ENCODE measurements around the gene IFI27. TPM values are rescaled to one million over a fixed set of nuclear protein-coding genes. Genes with fewer than 3 reads are reported as not detected.

Gene IFI27
- total and polyA plus RNA-seq, 2 of the 4 experiments (the other 2 are of a cell fraction): under 0.01 to 0.60 TPM

DNA sequence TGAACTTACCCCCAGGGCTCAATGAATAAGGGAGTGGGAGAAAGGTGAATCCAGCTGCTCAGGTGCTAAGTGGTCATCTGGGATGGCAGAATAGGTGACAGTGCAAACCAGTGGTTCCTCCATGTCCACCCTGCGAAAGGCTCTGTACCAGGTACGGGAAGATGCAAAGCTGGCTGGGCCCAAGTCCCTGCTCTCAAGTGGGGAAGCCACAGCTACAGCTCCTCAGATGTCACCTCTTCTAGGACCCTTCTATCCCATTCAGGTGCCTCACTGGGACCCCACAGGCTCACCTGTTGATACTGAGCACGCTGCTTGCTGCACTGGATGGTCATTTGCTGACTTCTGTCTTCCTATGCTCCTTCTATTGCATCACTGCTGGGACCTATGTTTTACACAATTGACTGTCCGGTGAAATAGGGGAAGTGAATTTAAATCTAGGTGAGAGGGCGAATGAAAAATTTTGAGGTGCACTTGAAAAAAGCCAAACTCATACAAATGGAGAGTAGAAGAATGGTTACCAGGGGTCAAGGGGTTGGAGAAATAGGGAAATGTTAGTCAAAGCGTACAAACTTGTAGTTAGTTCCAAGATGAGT is 43.3 kb downstream of the IFI27 start:
- no peak overlapping the region for H3K14ac ChIP-seq (replicated peaks; ENCODE audit: low read depth, low read length)
- no TSS peak for BruUV-seq (replicated peaks)
- no peaks in the 10 kb centered on the region for H3K9me3 ChIP-seq (ENCODE audit: control insufficient read depth, insufficient read depth, low read length)
- dilution Hi-C loops (cut with HindIII; ENCODE audit: low sequenced_read_pairs, unreplicated experiment) (no loop called here), in situ Hi-C loops (cut with MboI; ENCODE audit: low sequenced_read_pairs) (no loop called here), intact Hi-C loops (cut with micrococcal nuclease) (no loop called here)
- H4K5ac ChIP-seq (ENCODE audit: low read depth, low read length): no peak overlapping the region
- TF ChIP-seq, protein P1, sequence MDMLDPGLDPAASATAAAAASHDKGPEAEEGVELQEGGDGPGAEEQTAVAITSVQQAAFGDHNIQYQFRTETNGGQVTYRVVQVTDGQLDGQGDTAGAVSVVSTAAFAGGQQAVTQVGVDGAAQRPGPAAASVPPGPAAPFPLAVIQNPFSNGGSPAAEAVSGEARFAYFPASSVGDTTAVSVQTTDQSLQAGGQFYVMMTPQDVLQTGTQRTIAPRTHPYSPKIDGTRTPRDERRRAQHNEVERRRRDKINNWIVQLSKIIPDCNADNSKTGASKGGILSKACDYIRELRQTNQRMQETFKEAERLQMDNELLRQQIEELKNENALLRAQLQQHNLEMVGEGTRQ (IDR thresholded peaks at IDR 0.05; ENCODE audit: low read depth, low read length): no peak
- TF ChIP-seq, protein P2, sequence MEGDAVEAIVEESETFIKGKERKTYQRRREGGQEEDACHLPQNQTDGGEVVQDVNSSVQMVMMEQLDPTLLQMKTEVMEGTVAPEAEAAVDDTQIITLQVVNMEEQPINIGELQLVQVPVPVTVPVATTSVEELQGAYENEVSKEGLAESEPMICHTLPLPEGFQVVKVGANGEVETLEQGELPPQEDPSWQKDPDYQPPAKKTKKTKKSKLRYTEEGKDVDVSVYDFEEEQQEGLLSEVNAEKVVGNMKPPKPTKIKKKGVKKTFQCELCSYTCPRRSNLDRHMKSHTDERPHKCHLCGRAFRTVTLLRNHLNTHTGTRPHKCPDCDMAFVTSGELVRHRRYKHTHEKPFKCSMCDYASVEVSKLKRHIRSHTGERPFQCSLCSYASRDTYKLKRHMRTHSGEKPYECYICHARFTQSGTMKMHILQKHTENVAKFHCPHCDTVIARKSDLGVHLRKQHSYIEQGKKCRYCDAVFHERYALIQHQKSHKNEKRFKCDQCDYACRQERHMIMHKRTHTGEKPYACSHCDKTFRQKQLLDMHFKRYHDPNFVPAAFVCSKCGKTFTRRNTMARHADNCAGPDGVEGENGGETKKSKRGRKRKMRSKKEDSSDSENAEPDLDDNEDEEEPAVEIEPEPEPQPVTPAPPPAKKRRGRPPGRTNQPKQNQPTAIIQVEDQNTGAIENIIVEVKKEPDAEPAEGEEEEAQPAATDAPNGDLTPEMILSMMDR (conservative IDR thresholded peaks at IDR 0.05; ENCODE audit: low read depth, low read length): no peak
- TF ChIP-seq SMC3 (IDR thresholded peaks at IDR 0.05; ENCODE audit: low read depth, low read length) (no peak), RAD21 (IDR thresholded peaks at IDR 0.05; ENCODE audit: low read length) (no peak), MAFK (IDR thresholded peaks at IDR 0.05; ENCODE audit: low read depth, low read length) (no peak), BHLHE40 (IDR thresholded peaks at IDR 0.05; ENCODE audit: low read depth, low read length) (no peak), RCOR1 (IDR thresholded peaks at IDR 0.05; ENCODE audit: insufficient replicate concordance, low read length) (no peak), FOS (IDR thresholded peaks at IDR 0.05; ENCODE audit: low read depth, low read length) (no peak), NFE2L2 (IDR thresholded peaks at IDR 0.05; ENCODE audit: low read depth, low read length) (no peak), CEBPB (IDR thresholded peaks at IDR 0.05; ENCODE audit: low read depth, low read length) (no peak), POLR2A (IDR thresholded peaks at IDR 0.05; ENCODE audit: low read depth, low read length) (no peak), CHD1 (IDR thresholded peaks at IDR 0.05; ENCODE audit: low read depth, low read length) (no peak), MAZ (IDR thresholded peaks at IDR 0.05; ENCODE audit: borderline replicate concordance, low read depth, low read length) (no peak), MXI1 (IDR thresholded peaks at IDR 0.05; ENCODE audit: borderline replicate concordance, low read depth, low read length) (no peak), RFX5 (IDR thresholded peaks at IDR 0.05; ENCODE audit: low read depth, low read length) (no peak)
- TF ChIP-seq, protein P3, sequence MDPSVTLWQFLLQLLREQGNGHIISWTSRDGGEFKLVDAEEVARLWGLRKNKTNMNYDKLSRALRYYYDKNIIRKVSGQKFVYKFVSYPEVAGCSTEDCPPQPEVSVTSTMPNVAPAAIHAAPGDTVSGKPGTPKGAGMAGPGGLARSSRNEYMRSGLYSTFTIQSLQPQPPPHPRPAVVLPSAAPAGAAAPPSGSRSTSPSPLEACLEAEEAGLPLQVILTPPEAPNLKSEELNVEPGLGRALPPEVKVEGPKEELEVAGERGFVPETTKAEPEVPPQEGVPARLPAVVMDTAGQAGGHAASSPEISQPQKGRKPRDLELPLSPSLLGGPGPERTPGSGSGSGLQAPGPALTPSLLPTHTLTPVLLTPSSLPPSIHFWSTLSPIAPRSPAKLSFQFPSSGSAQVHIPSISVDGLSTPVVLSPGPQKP (IDR thresholded peaks at IDR 0.05; ENCODE audit: borderline replicate concordance, low read depth, low read length): no peak
- no peak overlapping the region for H2AFZ ChIP-seq (replicated peaks; ENCODE audit: low read length, poor library complexity)
- no peak overlapping the region for H4K8ac ChIP-seq (ENCODE audit: low read depth in 2 of 2, low read length in 2 of 2)
- H4K91ac ChIP-seq (ENCODE audit: insufficient read depth, low read depth, low read length): no peak overlapping the region
- H2BK20ac ChIP-seq (ENCODE audit: low read depth, low read length): no peak overlapping the region
- H2BK5ac ChIP-seq (ENCODE audit: low read depth, low read length, poor library complexity, severe bottlenecking): no peak overlapping the region
- no peak for DNase-seq
- POLR2A ChIA-PET (ENCODE audit: unreplicated experiment): no interaction called here
- no peaks in the 10 kb centered on the region for H3K4me1 ChIP-seq (ENCODE audit: control insufficient read depth, insufficient read depth, low read length)
- H3K36me3 ChIP-seq (ENCODE audit: control insufficient read depth, insufficient read depth, low read length): no peaks in the 10 kb centered on the region
- ATAC-seq (ENCODE audit: low read depth): no peak
- H4K20me1 ChIP-seq (ENCODE audit: insufficient read depth, low read length): no peaks in the 10 kb centered on the region
- CTCF ChIA-PET: no interaction called here
- H3K27me3 ChIP-seq (ENCODE audit: control insufficient read depth, insufficient read depth, low read length): peaks cover 9% of the 10 kb centered on the region
- H3K56ac ChIP-seq (ENCODE audit: extremely low read depth, insufficient read depth, low read length): no peak overlapping the region
- H3K79me1 ChIP-seq (ENCODE audit: low read depth in 1 of 2, low read length in 2 of 2): no peaks in the 10 kb centered on the region
- no CpG with 5 or more reads among the region's 6 CpGs for WGBS, 2 experiments (ENCODE audit: extremely low coverage in 2 of 2, insufficient read length in 1 of 2)
- no peak overlapping the region for H3K27ac ChIP-seq (ENCODE audit: insufficient read depth, low read length)
- H3K4ac ChIP-seq (ENCODE audit: low read depth, low read length): no peak overlapping the region
- H3K23ac ChIP-seq (ENCODE audit: low read depth, low read length): no peak overlapping the region
- H2BK120ac ChIP-seq (ENCODE audit: low read depth, low read length): no peak overlapping the region
- no peak overlapping the region for H3K4me3 ChIP-seq (ENCODE audit: insufficient read depth, low read depth, low read length)
- no peak overlapping the region for H3K4me2 ChIP-seq (ENCODE audit: low read depth, low read length)
- H3K9ac ChIP-seq (ENCODE audit: low read depth, low read length): no peak overlapping the region
- H2BK15ac ChIP-seq (ENCODE audit: low read depth, low read length): no peak overlapping the region
- no peaks in the 10 kb centered on the region for H3K9me1 ChIP-seq (ENCODE audit: insufficient read depth, low read length)
- H2AK9ac ChIP-seq (replicated peaks; ENCODE audit: low read depth, low read length, poor library complexity): no peak overlapping the region
- no peak overlapping the region for H2AK5ac ChIP-seq (ENCODE audit: low read depth, low read length)
- H3K18ac ChIP-seq (ENCODE audit: low read depth, low read length): no peak overlapping the region

Measured in IMR-90 (cell line).